Stimulated activated CD4-positive, alpha-beta T cell treated with anti-CD3 and anti-CD28 coated beads, Interleukin-12 subunit alpha, Interleukin-12 subunit beta, amount 100 ng/mL, for 4 hours (primary cell): ENCODE data around the gene EPB41L2.
A peak's percentile ranks its signal among the peaks of the same experiment; 100 is the strongest.
"Not testable (repeated sequence)": the region's sequence is repeated elsewhere in the genome, so short reads cannot be mapped to it uniquely, and the experiment has no call there.

Experiments
- DNase-seq: peaks from one replicate; pipeline ENCODE4 v3.0.0-alpha.2; 2020

Gene EPB41L2

DNA sequence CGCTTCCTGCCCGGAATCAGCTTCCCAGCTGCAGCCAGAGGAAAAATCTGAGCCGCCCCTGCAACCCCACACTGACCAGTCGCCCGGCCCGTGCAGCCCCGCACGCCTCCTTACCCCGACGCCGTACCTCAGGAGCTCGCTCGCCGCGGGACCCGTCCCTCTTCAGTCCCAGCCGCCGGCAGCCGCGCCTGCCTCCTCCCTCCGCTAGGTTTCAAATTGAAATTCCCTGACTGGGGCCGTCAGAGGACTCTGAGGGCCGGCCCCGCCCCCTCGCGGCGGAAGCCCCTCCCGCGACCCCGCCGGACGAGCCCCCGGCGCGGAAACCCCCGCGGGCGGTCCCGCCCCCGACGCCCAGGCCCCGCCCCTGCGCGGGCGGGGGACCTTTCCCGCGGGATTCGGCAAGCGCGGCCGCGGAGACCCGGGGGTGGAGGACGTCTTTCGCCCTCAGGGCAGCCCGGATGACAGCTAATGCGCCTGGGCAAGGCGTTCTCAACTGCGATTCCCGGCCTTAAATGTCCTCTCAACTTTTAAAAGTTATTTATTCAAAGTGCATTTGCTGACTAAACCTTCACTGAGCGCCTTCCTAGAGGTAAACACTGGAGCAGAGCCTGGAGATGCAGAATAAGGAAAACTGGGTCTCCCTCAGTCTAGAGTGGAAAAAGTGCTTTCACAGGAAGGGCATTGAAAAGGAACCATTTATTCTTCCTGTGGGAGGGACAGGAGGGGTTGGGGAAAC lies at the start of gene EPB41L2:
Gene EPB41L2, minus strand, starts transcription at position 218 of the 736 bp plus-strand sequence. CDS start 106,760 bp downstream, outside the sequence.
- peak; percentile 75 for DNase-seq

- no peak for DNase-seq
Measured at GRCh38 chr6:131112249-131112648, 49.2 kb upstream of the EPB41L2 start.

DNA sequence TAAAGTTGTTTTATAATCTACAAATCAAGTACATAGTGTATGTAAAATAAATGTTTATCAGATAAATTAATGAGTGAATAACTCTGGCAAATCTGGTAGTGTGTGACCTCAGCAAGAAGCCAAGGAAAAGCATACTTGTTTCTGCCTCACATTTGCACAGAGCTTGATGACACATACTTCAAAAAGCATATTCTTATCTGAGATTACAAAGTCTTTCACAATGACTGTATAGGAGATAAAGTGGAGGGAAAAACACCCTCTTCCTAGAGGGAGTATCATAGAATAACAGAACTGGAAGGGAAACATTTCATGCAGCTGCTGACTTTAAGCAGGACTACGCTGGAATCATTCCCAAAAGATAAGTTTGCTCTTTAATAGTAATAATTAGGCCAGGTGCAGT lies 44.1 kb upstream of the EPB41L2 start:
- no peak for DNase-seq

DNA sequence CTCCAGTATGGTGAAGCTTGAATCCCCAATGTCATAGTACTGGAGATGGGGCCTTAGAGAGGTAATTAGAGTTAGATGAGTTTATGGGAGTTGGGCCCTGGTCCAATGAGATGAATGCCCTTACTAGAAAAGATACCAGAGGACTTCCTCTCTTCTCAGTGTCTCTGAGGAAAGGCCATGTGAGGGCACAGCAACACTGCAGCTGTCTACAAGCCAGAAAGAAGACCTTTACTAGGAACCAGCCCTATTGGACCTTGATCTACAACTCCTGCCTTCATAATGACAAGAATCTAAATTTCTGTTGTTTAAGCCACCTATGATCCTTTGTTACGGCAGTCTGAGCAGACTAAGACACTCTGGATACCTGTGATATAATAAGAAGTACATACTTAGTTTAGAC lies 40.9 kb upstream of the EPB41L2 start:
- DNase-seq, result no peak

DNA sequence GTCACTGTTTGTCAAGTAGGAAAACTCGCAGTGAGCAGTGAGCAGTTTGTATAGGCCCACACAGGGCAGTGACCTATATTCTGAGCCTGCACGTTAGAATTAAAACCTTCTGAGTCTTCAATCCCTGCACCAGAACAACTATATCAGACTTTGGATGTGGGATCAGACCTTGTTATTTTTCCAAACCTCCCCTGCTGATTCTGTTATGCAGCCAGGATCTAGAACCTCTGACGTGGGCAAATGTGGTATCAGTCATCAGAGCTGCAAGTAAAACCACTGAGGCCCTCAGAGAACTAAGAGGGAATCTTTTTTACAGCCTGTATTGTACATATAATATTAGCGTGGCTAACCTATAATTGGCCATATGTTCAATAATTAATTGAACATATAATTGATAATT lies 40.3 kb upstream of the EPB41L2 start:
- DNase-seq, result no peak

DNA sequence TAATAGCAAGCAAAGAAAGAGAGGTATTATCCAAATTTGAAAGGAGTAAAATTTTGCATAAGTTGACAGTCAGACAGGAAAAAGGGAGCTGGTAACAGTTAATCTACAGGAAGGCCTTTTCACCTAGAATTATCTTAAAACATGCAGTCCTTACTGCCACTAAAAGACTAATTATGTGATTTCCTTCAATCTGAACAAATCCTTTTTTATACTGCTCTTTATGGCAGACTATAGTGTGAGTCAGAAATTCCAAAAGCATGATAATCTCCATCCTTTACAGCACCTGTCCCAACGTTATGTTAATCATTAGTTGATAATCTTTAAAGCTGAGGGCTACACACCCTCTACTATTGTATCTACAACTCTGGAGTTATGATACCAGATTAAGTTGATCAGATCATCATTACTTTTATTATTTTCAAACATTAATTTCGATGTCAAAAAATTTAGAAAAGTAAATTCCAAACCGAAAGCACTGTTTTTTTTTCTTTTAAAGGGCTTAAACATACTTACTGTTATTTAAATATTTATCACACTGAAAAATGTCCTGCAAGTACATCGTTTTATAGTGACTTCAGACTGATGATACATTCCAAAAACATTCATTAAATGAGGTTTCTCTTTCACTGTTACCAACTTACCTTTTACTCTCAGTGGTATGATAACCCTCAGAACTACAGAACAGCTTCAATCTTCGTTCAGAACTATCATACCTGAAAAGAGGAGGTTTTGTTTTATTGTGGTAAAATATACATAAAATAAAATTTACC lies 39.1 kb upstream of the EPB41L2 start:
- no peak for DNase-seq

DNA sequence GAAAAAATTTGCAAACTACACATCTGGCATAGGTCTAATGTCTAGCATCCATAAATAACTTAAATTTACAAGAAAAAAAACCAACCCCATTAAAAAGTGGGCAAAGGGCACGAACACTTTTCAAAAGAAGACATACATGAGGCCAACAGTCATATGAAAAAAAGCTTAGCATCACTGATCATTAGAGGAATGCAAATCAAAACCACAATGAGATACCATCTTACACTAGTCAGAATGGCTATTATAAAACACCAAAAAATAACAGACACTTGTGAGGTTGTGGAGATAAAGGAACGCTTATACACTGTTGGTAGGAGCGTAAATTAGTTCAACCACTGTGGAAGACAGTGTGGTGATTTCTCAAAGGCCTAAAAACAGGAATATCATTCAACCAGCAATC lies 33.7 kb upstream of the EPB41L2 start:
- DNase-seq, result no peak

DNA sequence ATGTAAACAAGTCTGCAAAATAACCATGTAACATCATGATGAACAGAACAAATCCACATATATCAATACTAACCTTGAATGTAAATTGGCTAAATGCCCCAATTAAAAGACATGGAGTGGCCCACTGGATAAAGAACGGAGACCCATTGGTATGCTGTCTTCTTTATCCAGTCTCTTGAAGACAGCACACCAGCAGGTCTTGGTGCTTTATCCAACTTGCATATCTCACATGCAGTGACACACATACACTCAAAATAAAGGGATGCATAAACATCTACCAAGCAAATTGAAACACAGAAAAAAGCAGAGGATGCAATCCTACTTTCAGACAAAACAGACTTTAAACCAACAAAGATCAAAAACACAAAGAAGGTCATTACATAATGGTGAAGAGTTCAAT lies 30.3 kb upstream of the EPB41L2 start:
- no peak for DNase-seq

DNA sequence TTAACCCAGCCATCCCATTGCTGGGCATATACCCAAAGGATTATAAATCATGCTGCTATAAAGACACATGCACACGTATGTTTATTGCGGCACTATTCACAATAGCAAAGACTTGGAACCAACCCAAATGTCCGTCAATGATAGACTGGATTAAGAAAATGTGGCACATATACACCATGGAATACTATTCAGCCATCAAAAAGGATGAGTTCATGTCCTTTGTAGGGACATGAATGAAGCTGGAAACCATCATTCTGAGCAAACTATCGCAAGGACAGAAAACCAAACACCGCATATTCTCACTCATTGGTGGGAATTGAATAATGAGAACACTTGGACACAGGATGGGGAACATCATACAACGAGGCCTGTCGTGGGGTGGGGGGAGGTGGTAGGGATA lies 28.9 kb upstream of the EPB41L2 start:
- DNase-seq, result not testable (repeated sequence)

DNA sequence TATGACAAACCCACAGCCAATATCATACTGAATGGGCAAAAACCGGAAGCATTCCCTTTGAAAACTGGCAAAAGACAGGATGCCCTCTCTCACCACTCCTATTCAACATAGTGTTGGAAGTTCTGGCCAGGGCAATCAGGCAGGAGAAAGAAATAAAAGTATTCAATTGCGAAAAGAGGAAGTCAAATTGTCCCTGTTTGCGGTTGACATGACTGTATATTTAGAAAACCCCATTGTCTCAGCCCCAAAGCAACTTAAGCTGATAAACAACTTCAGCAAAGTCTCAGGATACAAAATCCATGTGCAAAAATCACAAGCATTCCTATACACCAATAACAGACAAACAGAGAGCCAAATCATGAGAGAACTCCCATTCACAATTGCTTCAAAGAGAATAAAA lies 27.3 kb upstream of the EPB41L2 start:
- not testable (repeated sequence) for DNase-seq

DNA sequence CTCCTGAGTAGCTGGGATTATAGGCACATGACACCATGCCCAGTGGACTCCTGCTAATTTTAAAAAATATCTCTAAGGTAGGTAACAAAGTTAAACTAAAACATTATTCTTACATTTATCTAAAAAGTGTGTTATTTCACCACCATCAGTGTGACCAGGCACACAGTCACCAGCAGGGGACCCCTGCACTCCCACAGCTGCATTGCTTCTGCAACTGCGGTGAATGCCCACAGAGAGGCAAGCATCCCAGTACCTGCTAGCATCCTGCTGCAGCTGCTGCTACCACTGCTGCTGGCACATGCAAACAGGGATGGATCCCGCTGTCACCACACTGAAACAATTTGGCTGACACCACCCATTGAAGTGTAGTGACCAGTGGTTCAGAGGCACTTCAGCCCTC lies 21.9 kb upstream of the EPB41L2 start:
- no peak for DNase-seq

DNA sequence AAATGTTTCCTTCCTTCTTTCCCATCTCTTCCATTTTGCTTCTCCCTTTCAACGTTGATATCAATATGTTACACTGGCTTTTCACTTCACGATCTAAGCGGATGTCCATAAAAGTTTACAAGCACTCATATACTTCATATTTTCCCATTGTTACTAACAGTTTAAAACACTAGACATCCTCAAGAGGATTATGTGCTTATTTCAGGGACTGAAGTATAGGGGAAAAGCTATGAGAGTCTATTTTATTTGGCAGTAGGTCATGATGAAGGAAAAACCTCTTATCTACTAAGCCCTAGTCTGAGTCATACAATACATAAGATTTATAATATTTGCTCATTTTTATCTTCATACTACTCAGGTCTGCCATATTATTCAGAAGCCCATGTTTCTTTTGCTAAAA lies 20.6 kb upstream of the EPB41L2 start:
- DNase-seq, result no peak

- DNase-seq, result no peak
Measured at GRCh38 chr6:131082335-131082734, 19.3 kb upstream of the EPB41L2 start.

- DNase-seq, result no peak
Measured at GRCh38 chr6:131080084-131080483, 17.0 kb upstream of the EPB41L2 start.

DNA sequence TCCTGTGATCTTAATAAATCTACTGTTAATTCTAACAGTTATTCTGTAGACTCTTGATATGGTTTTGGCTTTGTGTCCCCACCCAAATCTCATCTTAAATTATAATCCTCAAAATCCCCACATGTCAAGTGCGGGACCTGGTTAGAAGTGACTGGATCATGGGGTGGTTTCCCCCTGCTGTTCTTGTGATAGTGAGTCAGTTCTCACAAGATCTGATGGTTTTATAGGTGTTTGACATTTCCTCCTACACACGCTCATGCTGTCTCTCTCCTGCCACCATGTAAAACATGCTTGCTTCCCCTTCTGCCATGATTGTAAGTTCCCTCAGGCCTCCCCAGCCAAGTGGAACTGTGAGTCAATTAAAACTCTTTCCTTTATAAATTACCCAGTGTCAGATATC lies 10.5 kb upstream of the EPB41L2 start:
- no peak for DNase-seq

GRCh38 chr6:131070061-131070460 lies 7.0 kb upstream of the EPB41L2 start:
- DNase-seq, result no peak

- DNase-seq, result no peak
Measured at GRCh38 chr6:131068165-131068564, 5.1 kb upstream of the EPB41L2 start.

GRCh38 chr6:131067521-131067920 lies 4.5 kb upstream of the EPB41L2 start:
- no peak for DNase-seq

- DNase-seq, result no peak
Measured at GRCh38 chr6:131065824-131066171, 2.8 kb upstream of the EPB41L2 start.

- DNase-seq, result no peak
Measured at GRCh38 chr6:131065112-131065823, 2.2 kb upstream of the EPB41L2 start.

DNA sequence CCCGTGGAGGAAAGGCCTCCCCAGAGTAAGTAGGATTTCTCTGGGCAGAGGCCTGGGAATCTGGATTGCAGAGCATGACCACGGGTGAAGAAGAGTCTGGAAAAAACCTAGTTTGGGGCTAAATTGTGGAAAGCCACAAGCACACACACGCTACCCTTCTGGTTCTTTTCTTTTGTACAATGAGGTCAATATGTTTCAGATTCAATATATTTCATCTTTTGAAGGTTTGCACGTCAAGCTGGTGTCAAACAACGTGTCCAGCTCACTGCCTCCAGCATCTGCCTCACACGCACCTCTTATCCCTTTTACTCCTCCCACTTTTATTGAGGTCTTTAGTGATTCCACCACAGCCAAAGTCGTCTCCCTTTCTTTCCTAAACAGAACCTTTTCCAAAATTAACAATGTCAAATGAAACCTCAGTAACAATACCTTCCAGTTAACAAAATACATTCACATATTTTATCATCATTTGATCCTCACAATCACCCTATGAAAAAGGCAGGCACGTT lies 773 bp upstream of the EPB41L2 start:
- no peak for DNase-seq

GRCh38 chr6:131062241-131063027 lies 611 bp downstream of the EPB41L2 start:
- DNase-seq, result peak; percentile 15

DNA sequence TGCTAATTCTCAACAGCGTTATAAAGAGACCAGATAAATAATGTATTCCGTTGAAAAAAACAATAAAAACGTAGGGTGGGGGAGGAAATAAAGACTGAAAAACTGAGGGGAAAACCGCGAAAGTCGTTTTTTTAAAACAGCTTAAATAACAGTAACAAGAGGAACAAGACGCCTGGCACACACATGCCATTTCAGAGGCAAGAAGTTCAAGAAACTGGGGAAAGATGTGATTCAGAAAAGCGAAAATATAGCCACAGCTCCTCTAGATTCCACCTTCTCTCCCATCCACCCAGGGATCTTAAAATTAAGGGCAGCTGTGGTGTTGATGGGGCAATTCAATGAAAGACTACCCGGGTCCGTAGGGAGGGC lies 1.3 kb downstream of the EPB41L2 start:
- DNase-seq, result no peak
